HG03097 (cell line): ENCODE data around the gene SAPCD2.
"Not testable (repeated sequence)": the region's sequence is repeated elsewhere in the genome, so short reads cannot be mapped to it uniquely, and the experiment has no call there.

Experiments
- ATAC-seq: cut with Tn5 transposase; IDR thresholded peaks from one replicate; pipeline ENCODE4 v1.9.1; 2021; ENCODE audit not compliant: unreplicated experiment, low FRiP score

SAPCD2 gene

GRCh38 chr9:137066096-137066861 lies 4.1 kb downstream of the SAPCD2 start:
- no peak for ATAC-seq

- no peak for ATAC-seq
Observed at GRCh38 chr9:137065336-137065967, 4.9 kb downstream of the SAPCD2 start.

- no peak for ATAC-seq
Observed at GRCh38 chr9:137064880-137065164, 5.5 kb downstream of the SAPCD2 start.

- no peak for ATAC-seq
Observed at GRCh38 chr9:137064027-137064879, 6.1 kb downstream of the SAPCD2 start.

GRCh38 chr9:137063311-137064026 lies 6.9 kb downstream of the SAPCD2 start:
- ATAC-seq, result no peak

GRCh38 chr9:137062798-137063197 lies 7.6 kb downstream of the SAPCD2 start:
- not testable (repeated sequence) for ATAC-seq

- ATAC-seq, result no peak
Observed at GRCh38 chr9:137062384-137062783, 8.0 kb downstream of the SAPCD2 start.

- no peak for ATAC-seq
Observed at GRCh38 chr9:137058521-137059234, 11.7 kb downstream of the SAPCD2 start.

- no peak for ATAC-seq
Observed at GRCh38 chr9:137057545-137057944, 12.8 kb downstream of the SAPCD2 start.

GRCh38 chr9:137056739-137057415 lies 13.5 kb downstream of the SAPCD2 start:
- ATAC-seq, result no peak

GRCh38 chr9:137055385-137056364 lies 14.7 kb downstream of the SAPCD2 start:
- ATAC-seq, result no peak

GRCh38 chr9:137054932-137055384 lies 15.4 kb downstream of the SAPCD2 start:
- no peak for ATAC-seq

GRCh38 chr9:137053944-137054931 lies 16.1 kb downstream of the SAPCD2 start, which contains the start of gene ENTPD2:
Gene ENTPD2, minus strand, starts transcription at chr9:137054061. Its CDS starts 64 bp downstream, at chr9:137053997.
- no peak for ATAC-seq

- no peak for ATAC-seq
Observed at GRCh38 chr9:137052998-137053943, 17.1 kb downstream of the SAPCD2 start.

- ATAC-seq, result no peak
Observed at GRCh38 chr9:137052293-137052692, 18.1 kb downstream of the SAPCD2 start.

GRCh38 chr9:137051145-137051724 lies 19.1 kb downstream of the SAPCD2 start:
- no peak for ATAC-seq
